ENCODE measurements around the gene NUDT15.

DNA sequence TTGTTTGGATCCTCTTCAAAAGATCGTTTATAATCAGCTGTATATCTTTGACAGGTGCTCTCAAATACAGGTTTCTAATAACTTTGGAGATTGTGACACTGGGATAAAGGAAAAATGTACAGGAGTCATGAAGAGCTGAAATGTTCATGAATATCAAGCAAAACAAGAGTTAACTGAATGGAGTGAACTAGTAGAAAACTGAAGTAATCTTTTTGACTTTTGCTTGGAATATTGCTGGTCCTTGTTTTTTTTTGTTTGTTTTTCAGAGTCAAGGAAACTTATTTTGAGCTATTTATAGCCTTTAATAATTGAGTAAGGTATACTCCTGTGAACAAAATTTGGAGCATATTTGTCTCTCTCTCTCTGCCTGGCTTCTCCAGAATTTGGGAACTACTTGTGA is 32.0 kb downstream of the NUDT15 start:
- no peak for TF ChIP-seq POLR2A (IDR thresholded peaks at IDR 0.05)
- no peak for TF ChIP-seq CTCF (IDR thresholded peaks at IDR 0.05)
